Dendritic cell treated with granulocyte-macrophage colony-stimulating factor and Interleukin-4, amounts not matched to agents 40 ng/mL and 50 ng/mL, for 4 days (primary cell): ENCODE data around the gene CPXM1.

ENCODE experiments used
- H3K27ac Mint-ChIP-seq: one replicate; pipeline ENCODE4 v1.8.0; 2022; ENCODE audit warnings: mild to moderate bottlenecking, mixed read lengths
- H3K27me3 Mint-ChIP-seq: one replicate; pipeline ENCODE4 v1.8.0; 2022; ENCODE audit warnings: mild to moderate bottlenecking, mixed read lengths
- H3K36me3 Mint-ChIP-seq: one replicate; pipeline ENCODE4 v1.8.0; 2022; ENCODE audit warnings: low read depth, mixed read lengths
- H3K4me1 Mint-ChIP-seq: one replicate; pipeline ENCODE4 v1.8.0; 2022; ENCODE audit warnings: low read depth, mixed read lengths
- H3K4me3 Mint-ChIP-seq: one replicate; pipeline ENCODE4 v1.8.0; 2022; ENCODE audit warnings: mild to moderate bottlenecking, moderate library complexity, mixed read lengths
- H3K9me3 Mint-ChIP-seq: one replicate; pipeline ENCODE4 v1.8.0; 2022; ENCODE audit warnings: mixed read lengths
- intact Hi-C: fragments of 100-400 bp; cut with micrococcal nuclease; formaldehyde crosslinking; loops from one replicate; pipeline ENCODE4 v1.15.0; 2022

CPXM1 gene

GRCh38 chr20:2801286-2801728, 880 bp upstream of the CPXM1 start:
- Mint-ChIP-seq H3K27ac (peak overlapping the region; percentile 12), H3K36me3 (no peaks in the 10 kb centered on the region), H3K9me3 (no peaks in the 10 kb centered on the region), H3K4me1 (peaks cover 30% of the 10 kb centered on the region), H3K4me3 (peak overlapping the region; percentile 71), H3K27me3 (peaks cover 76% of the 10 kb centered on the region)
- intact Hi-C loops = no loop called here

GRCh38 chr20:2799688-2800520, 523 bp downstream of the CPXM1 start:
- peaks cover 30% of the 10 kb centered on the region for H3K4me1 Mint-ChIP-seq
- no peaks in the 10 kb centered on the region for H3K9me3 Mint-ChIP-seq
- H3K27me3 Mint-ChIP-seq = peaks cover 62% of the 10 kb centered on the region
- H3K4me3 Mint-ChIP-seq = peak overlapping the region; percentile 73
- peak overlapping the region; percentile 50 for H3K27ac Mint-ChIP-seq
- H3K36me3 Mint-ChIP-seq = no peaks in the 10 kb centered on the region
- intact Hi-C loops = no loop called here

- intact Hi-C loops = no loop called here
- Mint-ChIP-seq H3K4me3 (peak overlapping the region; percentile 73), H3K36me3 (no peaks in the 10 kb centered on the region), H3K27ac (peak overlapping the region; percentile 50), H3K4me1 (peaks cover 30% of the 10 kb centered on the region), H3K9me3 (no peaks in the 10 kb centered on the region), H3K27me3 (peaks cover 56% of the 10 kb centered on the region)
Observed at GRCh38 chr20:2799271-2799670, 1.2 kb downstream of the CPXM1 start.

- no peak overlapping the region for H3K4me3 Mint-ChIP-seq
- no peaks in the 10 kb centered on the region for H3K9me3 Mint-ChIP-seq
- H3K36me3 Mint-ChIP-seq = no peaks in the 10 kb centered on the region
- intact Hi-C loops = no loop called here
- H3K4me1 Mint-ChIP-seq = peaks cover 30% of the 10 kb centered on the region
- H3K27me3 Mint-ChIP-seq = peaks cover 51% of the 10 kb centered on the region
- peak overlapping the region; percentile 50 for H3K27ac Mint-ChIP-seq
Observed at GRCh38 chr20:2798814-2799213, 1.6 kb downstream of the CPXM1 start.

- Mint-ChIP-seq H3K9me3 (no peaks in the 10 kb centered on the region), H3K4me1 (peaks cover 30% of the 10 kb centered on the region), H3K36me3 (no peaks in the 10 kb centered on the region), H3K27me3 (peaks cover 51% of the 10 kb centered on the region), H3K27ac (no peak overlapping the region), H3K4me3 (no peak overlapping the region)
- intact Hi-C loops = no loop called here
Observed at GRCh38 chr20:2798095-2798805, 2.2 kb downstream of the CPXM1 start.

GRCh38 chr20:2797136-2797983, 3.1 kb downstream of the CPXM1 start:
- Mint-ChIP-seq H3K27me3 (peaks cover 52% of the 10 kb centered on the region), H3K4me1 (peaks cover 27% of the 10 kb centered on the region), H3K9me3 (no peaks in the 10 kb centered on the region), H3K36me3 (no peaks in the 10 kb centered on the region), H3K27ac (no peak overlapping the region), H3K4me3 (no peak overlapping the region)
- intact Hi-C loops = no loop called here

GRCh38 chr20:2796011-2796660, 4.3 kb downstream of the CPXM1 start:
- H3K36me3 Mint-ChIP-seq = no peaks in the 10 kb centered on the region
- H3K27me3 Mint-ChIP-seq = peaks cover 42% of the 10 kb centered on the region
- no peak overlapping the region for H3K27ac Mint-ChIP-seq
- intact Hi-C loops = no loop called here
- no peaks in the 10 kb centered on the region for H3K9me3 Mint-ChIP-seq
- H3K4me3 Mint-ChIP-seq = no peak overlapping the region
- H3K4me1 Mint-ChIP-seq = peaks cover 23% of the 10 kb centered on the region

- no peaks in the 10 kb centered on the region for H3K9me3 Mint-ChIP-seq
- no peak overlapping the region for H3K27ac Mint-ChIP-seq
- H3K4me1 Mint-ChIP-seq = peaks cover 16% of the 10 kb centered on the region
- intact Hi-C loops = no loop called here
- H3K36me3 Mint-ChIP-seq = no peaks in the 10 kb centered on the region
- H3K27me3 Mint-ChIP-seq = peaks cover 35% of the 10 kb centered on the region
- no peak overlapping the region for H3K4me3 Mint-ChIP-seq
Observed at GRCh38 chr20:2795451-2795850, 5.0 kb downstream of the CPXM1 start.

GRCh38 chr20:2794866-2795447, 5.5 kb downstream of the CPXM1 start:
- H3K4me1 Mint-ChIP-seq = peaks cover 13% of the 10 kb centered on the region
- peaks cover 33% of the 10 kb centered on the region for H3K27me3 Mint-ChIP-seq
- H3K9me3 Mint-ChIP-seq = no peaks in the 10 kb centered on the region
- H3K27ac Mint-ChIP-seq = no peak overlapping the region
- intact Hi-C loops = no loop called here
- H3K4me3 Mint-ChIP-seq = no peak overlapping the region
- no peaks in the 10 kb centered on the region for H3K36me3 Mint-ChIP-seq

- H3K4me1 Mint-ChIP-seq = peaks cover 6% of the 10 kb centered on the region
- no peak overlapping the region for H3K27ac Mint-ChIP-seq
- H3K9me3 Mint-ChIP-seq = no peaks in the 10 kb centered on the region
- no peak overlapping the region for H3K4me3 Mint-ChIP-seq
- peaks cover 31% of the 10 kb centered on the region for H3K27me3 Mint-ChIP-seq
- no peaks in the 10 kb centered on the region for H3K36me3 Mint-ChIP-seq
- intact Hi-C loops = no loop called here
Observed at GRCh38 chr20:2794202-2794748, 6.2 kb downstream of the CPXM1 start.

GRCh38 chr20:2793471-2793870, 7.0 kb downstream of the CPXM1 start:
- H3K4me3 Mint-ChIP-seq = no peak overlapping the region
- peaks cover 27% of the 10 kb centered on the region for H3K27me3 Mint-ChIP-seq
- no peaks in the 10 kb centered on the region for H3K36me3 Mint-ChIP-seq
- intact Hi-C loops = no loop called here
- H3K27ac Mint-ChIP-seq = no peak overlapping the region
- H3K9me3 Mint-ChIP-seq = no peaks in the 10 kb centered on the region
- H3K4me1 Mint-ChIP-seq = no peaks in the 10 kb centered on the region

GRCh38 chr20:2783908-2784566, 16.4 kb downstream of the CPXM1 start:
- no peaks in the 10 kb centered on the region for H3K36me3 Mint-ChIP-seq
- no peak overlapping the region for H3K27ac Mint-ChIP-seq
- intact Hi-C loops = no loop called here
- peaks cover 28% of the 10 kb centered on the region for H3K27me3 Mint-ChIP-seq
- no peak overlapping the region for H3K4me3 Mint-ChIP-seq
- H3K4me1 Mint-ChIP-seq = peaks cover 6% of the 10 kb centered on the region
- H3K9me3 Mint-ChIP-seq = no peaks in the 10 kb centered on the region
